ENCODE results near the gene PNO1.

DNA sequence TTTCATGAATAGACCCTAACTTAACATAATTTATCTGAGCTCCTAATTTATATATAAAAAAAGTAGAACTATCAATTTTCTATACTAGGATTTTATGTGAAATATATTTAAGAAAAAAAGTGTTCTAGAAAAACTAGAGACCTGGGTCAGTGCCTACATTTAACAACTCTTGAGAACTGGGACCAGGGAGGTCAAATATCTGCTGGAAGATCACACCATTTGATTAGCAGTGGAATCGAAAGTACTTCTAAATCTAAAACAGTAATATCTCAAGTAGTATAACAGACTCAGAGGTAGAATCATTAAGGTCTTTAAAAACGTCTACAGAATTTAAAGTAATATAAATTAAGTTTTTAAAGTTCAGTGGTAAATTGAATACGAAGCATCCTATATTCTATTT, 60.0 kb downstream of the PNO1 start:
- TF ChIP-seq TAF1 (IDR thresholded peaks at IDR 0.05; ENCODE audit: low read depth) (no peak), CEBPB (IDR thresholded peaks at IDR 0.05) (no peak), EP300 (IDR thresholded peaks at IDR 0.05; ENCODE audit: borderline replicate concordance) (no peak), EGR1 (IDR thresholded peaks at IDR 0.05) (no peak), TEAD4 (IDR thresholded peaks at IDR 0.05) (no peak), RAD21 (IDR thresholded peaks at IDR 0.05; ENCODE audit: low read depth) (no peak), YY1 (IDR thresholded peaks at IDR 0.05; ENCODE audit: low read depth) (no peak), FOXM1 (IDR thresholded peaks at IDR 0.05; ENCODE audit: borderline replicate concordance, low read depth) (no peak)
- TF ChIP-seq, protein P1, sequence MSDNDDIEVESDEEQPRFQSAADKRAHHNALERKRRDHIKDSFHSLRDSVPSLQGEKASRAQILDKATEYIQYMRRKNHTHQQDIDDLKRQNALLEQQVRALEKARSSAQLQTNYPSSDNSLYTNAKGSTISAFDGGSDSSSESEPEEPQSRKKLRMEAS (IDR thresholded peaks at IDR 0.05): no peak
- TF ChIP-seq, protein P2, sequence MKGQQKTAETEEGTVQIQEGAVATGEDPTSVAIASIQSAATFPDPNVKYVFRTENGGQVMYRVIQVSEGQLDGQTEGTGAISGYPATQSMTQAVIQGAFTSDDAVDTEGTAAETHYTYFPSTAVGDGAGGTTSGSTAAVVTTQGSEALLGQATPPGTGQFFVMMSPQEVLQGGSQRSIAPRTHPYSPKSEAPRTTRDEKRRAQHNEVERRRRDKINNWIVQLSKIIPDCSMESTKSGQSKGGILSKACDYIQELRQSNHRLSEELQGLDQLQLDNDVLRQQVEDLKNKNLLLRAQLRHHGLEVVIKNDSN (IDR thresholded peaks at IDR 0.05): no peak
